ENCODE results near the gene CUL7. TPM values are rescaled to one million over a fixed set of nuclear protein-coding genes. Genes with fewer than 3 reads are reported as not detected.
A peak's percentile ranks its signal among the peaks of the same experiment; 100 is the strongest.

Gene CUL7
- total and polyA plus RNA-seq, 9 of the 15 experiments (the other 6 are each of a cell fraction or from before 2014, with no cell fraction given): 0.44 to 20.1 (median 8.6) TPM

DNA sequence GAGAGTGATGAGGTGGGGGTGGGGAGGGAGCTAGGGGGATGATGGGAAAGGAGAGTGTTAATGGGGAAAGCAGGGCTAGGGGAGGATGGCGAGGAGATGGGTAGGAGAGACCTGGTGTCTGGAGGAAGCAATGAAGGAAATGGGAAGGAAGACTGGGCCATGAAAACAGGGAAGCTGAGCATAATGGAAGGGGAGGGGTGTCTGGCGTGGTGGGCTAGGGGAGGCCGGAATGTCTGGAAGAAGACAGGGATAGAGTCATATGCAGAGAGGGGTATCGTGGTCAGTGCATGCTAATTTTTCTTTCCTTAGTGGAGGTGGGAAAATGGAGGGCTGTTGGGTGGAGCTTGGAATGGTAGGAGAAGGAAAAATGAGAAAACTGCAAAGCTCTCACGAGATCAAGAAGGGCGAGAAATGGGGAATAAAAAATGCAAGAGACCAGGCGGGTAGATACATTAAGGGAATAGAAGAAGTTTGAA lies 39.2 kb downstream of the CUL7 start (continued):
- TF ChIP-seq PATZ1 (CRISPR knock-in tag; IDR thresholded peaks at IDR 0.05; ENCODE audit: borderline replicate concordance) (no peak), NFRKB (IDR thresholded peaks at IDR 0.05; ENCODE audit: low read depth) (peak; percentile 72; the same call in 1 of the 2 replicates), GTF2E2 (tag; IDR thresholded peaks at IDR 0.05) (no peak), HBP1 (CRISPR knock-in tag; IDR thresholded peaks at IDR 0.05) (peak; percentile 86), NCOR1 (IDR thresholded peaks at IDR 0.05) (peak; percentile 55; the same call in 1 of the 2 replicates), NBN (IDR thresholded peaks at IDR 0.05; ENCODE audit: low read depth) (0 out of 2 replicates have a peak, but pooled peaks have one; percentile 57), THRAP3 (IDR thresholded peaks at IDR 0.05; ENCODE audit: borderline replicate concordance) (0 out of 2 replicates have a peak, but pooled peaks have one; percentile 88), MED1 (CRISPR knock-in tag; IDR thresholded peaks at IDR 0.05; ENCODE audit: borderline replicate concordance) (no peak), ZNF124 (CRISPR knock-in tag; IDR thresholded peaks at IDR 0.05) (no peak), ARID1B (IDR thresholded peaks at IDR 0.05) (peak; percentile 60), ZFP1 (CRISPR knock-in tag; IDR thresholded peaks at IDR 0.05) (no peak), GTF2A2 (tag; IDR thresholded peaks at IDR 0.05) (no peak), KAT8 (IDR thresholded peaks at IDR 0.05; ENCODE audit: low read depth) (no peak), SIN3B (IDR thresholded peaks at IDR 0.05; ENCODE audit: low read depth) (no peak; the same call in 1 of the 2 replicates), HOXB6 (CRISPR knock-in tag; IDR thresholded peaks at IDR 0.05; ENCODE audit: borderline replicate concordance) (no peak)
- TF ChIP-seq, protein P1, sequence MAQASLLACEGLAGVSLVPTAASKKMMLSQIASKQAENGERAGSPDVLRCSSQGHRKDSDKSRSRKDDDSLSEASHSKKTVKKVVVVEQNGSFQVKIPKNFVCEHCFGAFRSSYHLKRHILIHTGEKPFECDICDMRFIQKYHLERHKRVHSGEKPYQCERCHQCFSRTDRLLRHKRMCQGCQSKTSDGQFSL (CRISPR knock-in tag; IDR thresholded peaks at IDR 0.05): 0 out of 2 replicates have a peak, but pooled peaks have one; percentile 53
- TF ChIP-seq, protein P1 (tag; IDR thresholded peaks at IDR 0.05): no peak
